Mucosa of rectum (tissue), 2 donors: ENCODE results near the gene DYDC2.
"Not testable (repeated sequence)": the region's sequence is repeated elsewhere in the genome, so short reads cannot be mapped to it uniquely, and the experiment has no call there.

Experiments used
- H3K27ac ChIP-seq, 2 donors: one replicate each; pipeline ENCODE4 v1.7.0; 2013; ENCODE audit warnings: inconsistent platforms in 2 of 2, low read depth in 2 of 2, low read length in 2 of 2
- H3K27me3 ChIP-seq, 2 donors: one replicate each; pipeline ENCODE4 v1.7.0; 2013; ENCODE audit warnings: low read length in 2 of 2; ENCODE audit not compliant: control insufficient read depth in 2 of 2, insufficient read depth in 2 of 2
- H3K36me3 ChIP-seq, 2 donors: one replicate each; pipeline ENCODE4 v1.7.0; 2013; ENCODE audit warnings: low read length in 2 of 2; ENCODE audit not compliant: control insufficient read depth in 2 of 2, insufficient read depth in 2 of 2
- H3K4me1 ChIP-seq, 2 donors: one replicate each; pipeline ENCODE4 v1.7.0; 2013; ENCODE audit warnings: low read length in 2 of 2, mild to moderate bottlenecking in 1 of 2; ENCODE audit not compliant: control insufficient read depth in 2 of 2, insufficient read depth in 2 of 2
- H3K4me3 ChIP-seq, 2 donors: one replicate each; pipeline ENCODE4 v1.7.0; 2013; ENCODE audit warnings: low read length in 2 of 2
- H3K9ac ChIP-seq, 2 donors: one replicate each; pipeline ENCODE4 v1.7.0; 2013; ENCODE audit warnings: low read length in 2 of 2, low read depth in 1 of 2, mild to moderate bottlenecking in 1 of 2
- H3K9me3 ChIP-seq, 2 donors: one replicate each; pipeline ENCODE4 v1.7.0; 2013; ENCODE audit warnings: low read length in 2 of 2; ENCODE audit not compliant: control insufficient read depth in 2 of 2
- donor health status: healthy.
- donor health status: Normal muscosa, but diverticular disease.

DYDC2 gene

GRCh38 chr10:80358925-80359324, 2.3 kb downstream of the DYDC2 start:
- not testable (repeated sequence) for H3K9me3 ChIP-seq, H3K36me3 ChIP-seq, H3K4me3 ChIP-seq, H3K27ac ChIP-seq, H3K4me1 ChIP-seq, H3K9ac ChIP-seq
- H3K27me3 ChIP-seq = peaks cover 4 to 14% of the 10 kb centered on the region in 2 donors

GRCh38 chr10:80359644-80360043, 3.1 kb downstream of the DYDC2 start:
- Histone ChIP-seq H3K36me3 (no peaks in the 10 kb centered on the region), H3K9ac (no peak overlapping the region), H3K9me3 (no peaks in the 10 kb centered on the region), H3K27me3 (peaks cover 4 to 14% of the 10 kb centered on the region in 2 donors), H3K27ac (no peak overlapping the region), H3K4me3 (no peak overlapping the region), H3K4me1 (no peaks in the 10 kb centered on the region)

GRCh38 chr10:80365510-80365909, 8.9 kb downstream of the DYDC2 start:
- Histone ChIP-seq H3K9ac (no peak overlapping the region), H3K4me3 (no peak overlapping the region), H3K27me3 (no peaks in the 10 kb centered on the region), H3K27ac (no peak overlapping the region), H3K4me1 (no peaks in the 10 kb centered on the region), H3K36me3 (no peaks in the 10 kb centered on the region), H3K9me3 (peaks cover 6 to 7% of the 10 kb centered on the region in 2 donors)

GRCh38 chr10:80371467-80371866, 14.9 kb downstream of the DYDC2 start:
- Histone ChIP-seq H3K4me1 (no peaks in the 10 kb centered on the region), H3K9ac (no peak overlapping the region), H3K36me3 (no peaks in the 10 kb centered on the region), H3K4me3 (no peak overlapping the region), H3K9me3 (peaks cover 5 to 7% of the 10 kb centered on the region in 2 donors), H3K27me3 (no peaks in the 10 kb centered on the region), H3K27ac (no peak overlapping the region)

- Histone ChIP-seq H3K4me1 (no peaks in the 10 kb centered on the region), H3K9ac (no peak overlapping the region), H3K9me3 (peaks cover 2 to 5% of the 10 kb centered on the region in 2 donors), H3K27ac (no peak overlapping the region), H3K36me3 (no peaks in the 10 kb centered on the region), H3K27me3 (no peaks in the 10 kb centered on the region), H3K4me3 (no peak overlapping the region)
These were observed 16.1 kb downstream of the DYDC2 start for GRCh38 chr10:80372675-80373074.

GRCh38 chr10:80373502-80373901, 16.9 kb downstream of the DYDC2 start:
- no peaks in the 10 kb centered on the region for H3K27me3 ChIP-seq
- no peak overlapping the region for H3K9ac ChIP-seq
- peaks cover 0 to 1% of the 10 kb centered on the region in 2 donors for H3K4me1 ChIP-seq
- no peaks in the 10 kb centered on the region for H3K36me3 ChIP-seq
- H3K9me3 ChIP-seq = no peaks in the 10 kb centered on the region
- no peak overlapping the region for H3K27ac ChIP-seq
- no peak overlapping the region for H3K4me3 ChIP-seq

- peaks cover 0 to 2% of the 10 kb centered on the region in 2 donors for H3K4me1 ChIP-seq
- no peaks in the 10 kb centered on the region for H3K27me3 ChIP-seq
- no peaks in the 10 kb centered on the region for H3K36me3 ChIP-seq
- no peaks in the 10 kb centered on the region for H3K9me3 ChIP-seq
- H3K9ac ChIP-seq = no peak overlapping the region
- no peak overlapping the region for H3K4me3 ChIP-seq
- no peak overlapping the region for H3K27ac ChIP-seq
These were observed 23.1 kb downstream of the DYDC2 start for GRCh38 chr10:80379701-80380100.

GRCh38 chr10:80380185-80380584, 23.6 kb downstream of the DYDC2 start:
- H3K27me3 ChIP-seq = no peaks in the 10 kb centered on the region
- H3K9ac ChIP-seq = no peak overlapping the region

GRCh38 chr10:80382989-80383388, 26.4 kb downstream of the DYDC2 start:
- H3K9ac ChIP-seq = no peak overlapping the region
- no peaks in the 10 kb centered on the region for H3K27me3 ChIP-seq
- no peaks in the 10 kb centered on the region for H3K9me3 ChIP-seq
- no peaks in the 10 kb centered on the region for H3K36me3 ChIP-seq
- no peak overlapping the region for H3K27ac ChIP-seq
- H3K4me1 ChIP-seq = peaks cover 0 to 2% of the 10 kb centered on the region in 2 donors
- no peak overlapping the region for H3K4me3 ChIP-seq

More at GRCh38 chr10:80380185-80380584, 23.6 kb downstream of the DYDC2 start:
- H3K36me3 ChIP-seq = no peaks in the 10 kb centered on the region
- H3K4me1 ChIP-seq = peaks cover 0 to 2% of the 10 kb centered on the region in 2 donors
- H3K27ac ChIP-seq = no peak overlapping the region
- H3K9me3 ChIP-seq = no peaks in the 10 kb centered on the region
- no peak overlapping the region for H3K4me3 ChIP-seq

- Histone ChIP-seq H3K9ac (no peak overlapping the region), H3K4me3 (no peak overlapping the region), H3K27ac (no peak overlapping the region), H3K4me1 (no peaks in the 10 kb centered on the region), H3K36me3 (no peaks in the 10 kb centered on the region), H3K27me3 (no peaks in the 10 kb centered on the region), H3K9me3 (no peaks in the 10 kb centered on the region)
These were observed 34.2 kb downstream of the DYDC2 start for GRCh38 chr10:80390740-80391139.

GRCh38 chr10:80392250-80392649, 35.7 kb downstream of the DYDC2 start:
- Histone ChIP-seq H3K27ac (no peak overlapping the region), H3K4me3 (no peak overlapping the region), H3K9ac (no peak overlapping the region), H3K27me3 (no peaks in the 10 kb centered on the region), H3K9me3 (no peaks in the 10 kb centered on the region), H3K4me1 (no peaks in the 10 kb centered on the region), H3K36me3 (no peaks in the 10 kb centered on the region)
